ENCODE measurements around the gene POLD3.

POLD3 gene

GRCh38 chr11:74636630-74637184 lies 44.3 kb downstream of the POLD3 start:
- peak; percentile 87 for DNase-seq (ENCODE audit: low read depth)
- TF ChIP-seq CTCF (conservative IDR thresholded peaks at IDR 0.05; ENCODE audit: low read length): no peak
- no peak overlapping the region for H3K4me3 ChIP-seq (ENCODE audit: low read length)

DNA sequence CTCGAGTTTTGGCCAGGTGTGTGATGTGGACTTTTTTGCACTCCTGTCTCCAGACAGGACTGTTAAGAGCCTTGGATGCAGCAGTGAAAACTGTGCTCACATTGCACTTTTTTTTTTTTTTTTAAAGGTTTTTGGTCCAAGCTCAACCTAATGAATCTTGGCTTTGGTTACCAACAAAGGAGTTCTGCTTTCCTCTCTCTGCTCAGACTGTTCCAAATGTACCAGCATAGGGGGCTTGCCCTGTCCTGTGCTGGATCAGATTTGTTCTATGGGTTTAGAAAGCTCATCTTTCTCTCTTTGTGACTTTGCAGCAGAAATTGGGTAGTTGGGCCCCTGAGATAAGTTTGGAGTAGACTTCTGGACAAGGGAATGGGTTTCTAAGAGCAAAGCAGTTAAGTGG lies 45.3 kb downstream of the POLD3 start:
- no peak for TF ChIP-seq CTCF (conservative IDR thresholded peaks at IDR 0.05; ENCODE audit: low read length)
- DNase-seq (ENCODE audit: low read depth): no peak
- H3K4me3 ChIP-seq (ENCODE audit: low read length): no peak overlapping the region

DNA sequence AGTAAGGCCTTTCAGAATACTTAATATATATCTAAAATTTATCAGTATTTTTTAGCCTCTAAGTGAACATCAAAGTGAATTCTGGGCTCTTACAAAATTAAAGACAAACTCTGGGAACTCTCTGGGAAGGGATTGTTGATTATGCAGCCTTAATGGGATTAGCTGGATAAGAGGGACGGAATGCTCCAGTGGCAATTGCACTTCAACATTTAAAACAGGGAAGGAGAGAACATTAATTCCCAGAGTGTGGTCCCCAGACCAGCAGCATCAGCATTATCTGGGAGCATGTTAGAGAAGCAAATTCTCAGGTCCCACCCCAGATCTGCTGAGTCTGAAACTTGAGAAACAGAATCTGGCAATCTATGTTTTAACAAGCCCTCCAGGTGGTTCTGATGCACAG lies 46.5 kb downstream of the POLD3 start:
- no peak for DNase-seq (ENCODE audit: low read depth)
- TF ChIP-seq CTCF (conservative IDR thresholded peaks at IDR 0.05; ENCODE audit: low read length): no peak
- H3K4me3 ChIP-seq (ENCODE audit: low read length): no peak overlapping the region

DNA sequence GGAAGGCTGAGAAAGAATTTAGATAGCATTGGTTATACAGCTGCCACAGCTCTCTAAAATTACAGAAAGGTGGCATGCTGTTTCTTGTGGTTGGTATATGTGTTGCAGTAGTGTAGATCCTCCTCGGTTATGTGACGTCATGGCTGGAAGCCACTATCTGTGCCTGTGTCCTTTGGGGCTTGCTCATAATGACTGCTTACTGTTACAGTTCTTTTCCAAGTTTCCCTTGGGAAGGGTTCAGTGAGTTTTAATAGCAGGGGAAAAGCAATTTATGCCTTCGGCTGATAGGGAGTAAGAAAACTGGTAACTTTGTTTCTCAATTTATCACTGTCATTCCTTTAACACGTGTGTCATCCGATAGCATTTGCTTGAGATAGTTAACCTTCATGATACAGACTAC lies 47.2 kb downstream of the POLD3 start:
- DNase-seq (ENCODE audit: low read depth): no peak
- H3K4me3 ChIP-seq (ENCODE audit: low read length): no peak overlapping the region
- no peak for TF ChIP-seq CTCF (conservative IDR thresholded peaks at IDR 0.05; ENCODE audit: low read length)

GRCh38 chr11:74641289-74641688 lies 48.9 kb downstream of the POLD3 start:
- H3K4me3 ChIP-seq (ENCODE audit: low read length): no peak overlapping the region
- no peak for TF ChIP-seq CTCF (conservative IDR thresholded peaks at IDR 0.05; ENCODE audit: low read length)
- DNase-seq (ENCODE audit: low read depth): no peak

DNA sequence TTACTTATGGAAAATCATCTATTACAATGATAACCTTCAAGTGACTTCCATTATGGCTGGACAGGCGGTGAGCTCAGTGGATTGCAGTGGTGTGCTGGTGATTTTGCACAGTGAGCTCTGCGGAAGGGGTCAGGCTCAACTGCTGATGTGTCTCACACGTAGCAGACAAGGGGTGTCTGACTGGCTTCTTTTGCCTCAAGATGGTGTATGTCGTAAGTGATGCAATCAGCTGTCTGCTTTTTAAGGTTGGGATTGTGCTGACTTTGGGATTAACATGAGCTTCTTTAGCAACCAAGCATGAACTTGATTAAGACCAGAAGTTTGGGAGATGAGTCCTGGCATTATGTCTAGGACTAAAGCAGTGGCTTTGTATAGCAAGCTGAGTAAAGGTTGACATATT lies 49.5 kb downstream of the POLD3 start:
- no peak for TF ChIP-seq CTCF (conservative IDR thresholded peaks at IDR 0.05; ENCODE audit: low read length)
- H3K4me3 ChIP-seq (ENCODE audit: low read length): no peak overlapping the region
- peak; percentile 60 for DNase-seq (ENCODE audit: low read depth)

- TF ChIP-seq CTCF (conservative IDR thresholded peaks at IDR 0.05; ENCODE audit: low read length): no peak
- H3K4me3 ChIP-seq (ENCODE audit: low read length): no peak overlapping the region
- no peak for DNase-seq (ENCODE audit: low read depth)
Observed at GRCh38 chr11:74642912-74643311, 50.5 kb downstream of the POLD3 start.
